HepG2 (cell line): Measurements from ENCODE around the gene BSG. TPM values are rescaled to one million over a fixed set of nuclear protein-coding genes. Genes with fewer than 3 reads are reported as not detected.

Experiments
- ATAC-seq: fragments of 200-7000 bp; cut with Tn5 transposase; 3 replicates; pipeline ENCODE4 v1.9.1; 2020; ENCODE audit warnings: mild to moderate bottlenecking, moderate library complexity
- BruUV-seq: library from RNA; stranded (reverse); fragments of 400-500 nt; replicated peaks from 2 replicates; lab custom pipeline; 2021; lab: Mats Ljungman, UMichigan
- CTCF ChIA-PET: fragments of 300-600 bp; formaldehyde crosslinking; extraction: SDS; loops from one replicate; lab custom pipeline; 2021; ENCODE audit warnings: low total read pairs, inconsistent platforms, low intra/inter-chr PET ratio; lab: Yijun Ruan, JAX
- POLR2A ChIA-PET: fragments of 350-600 bp; sonication (Branson Sonifier 250); formaldehyde crosslinking; loops from one replicate; lab custom pipeline; 2020; ENCODE audit warnings: antibody characterized with exemption, inconsistent platforms; lab: Yijun Ruan, JAX
- DNase-seq: peaks from one replicate; pipeline ENCODE4 v3.0.0-alpha.2; 2015; ENCODE audit warnings: low spot score
- FAIRE-seq: peaks from 3 replicates; lab custom pipeline; 2011; peaks lifted over from hg19 to GRCh38; lab: Jason Lieb, UNC
- H2AFZ ChIP-seq: one replicate; pipeline ENCODE4 v1.6.1; 2011; ENCODE audit warnings: low read length, inconsistent platforms
- H3K27ac ChIP-seq: fragments of 300-600 bp; 3 replicates; pipeline ENCODE4 v1.8.0; 2011; ENCODE audit warnings: mixed run types, mild to moderate bottlenecking, mixed read lengths, low read length, inconsistent platforms; ENCODE audit not compliant: insufficient read depth; ENCODE audit errors: extremely low read length
- H3K27me3 ChIP-seq, 2 experiments: fragments of 200-600 bp in 1 of 2; 2 replicates in 1 of 2; 3 replicates in 1 of 2; pipeline versions ENCODE4 v1.6.0 to v1.8.0; 2011; ENCODE audit warnings: low read length in 2 of 2, mild to moderate bottlenecking in 2 of 2, moderate library complexity in 2 of 2, inconsistent platforms in 1 of 2; ENCODE audit not compliant: insufficient read depth in 2 of 2, control insufficient read depth in 1 of 2
- H3K36me3 ChIP-seq, 2 experiments: fragments of 200-600 bp in 1 of 2; replicated peaks in 1 of 2; 2 replicates in 1 of 2; 3 replicates in 1 of 2; pipeline versions ENCODE4 v1.5.1 to v1.8.0; 2011; ENCODE audit warnings: low read length in 2 of 2, inconsistent platforms in 1 of 2; ENCODE audit not compliant: insufficient read depth in 2 of 2, control insufficient read depth in 1 of 2
- H3K4me1 ChIP-seq: 2 replicates; pipeline ENCODE4 v1.5.1; 2012; ENCODE audit warnings: low read length, inconsistent platforms; ENCODE audit not compliant: insufficient read depth
- H3K4me2 ChIP-seq: 2 replicates; pipeline ENCODE4 v1.6.0; 2011; ENCODE audit warnings: low read depth, low read length, inconsistent platforms
- H3K4me3 ChIP-seq, 3 experiments: fragments of 200-600 bp in 1 of 3; sonication (generic), shearing (Covaris generic) in 1 of 3; replicated peaks in 1 of 3; 2 replicates each; pipeline ENCODE4 v1.5.1; 2011 to 2016; ENCODE audit warnings: low read length in 3 of 3, inconsistent platforms in 2 of 3, low read depth in 2 of 3, mild to moderate bottlenecking in 2 of 3, control low read depth in 1 of 3, mixed read lengths in 1 of 3; ENCODE audit not compliant: insufficient read depth in 1 of 3
- H3K79me2 ChIP-seq: one replicate; pipeline ENCODE4 v1.6.1; 2011; ENCODE audit warnings: low read length, inconsistent platforms; ENCODE audit not compliant: insufficient read depth
- H3K9ac ChIP-seq: 2 replicates; pipeline ENCODE4 v1.6.0; 2011; ENCODE audit warnings: mild to moderate bottlenecking, low read depth, low read length, inconsistent platforms; ENCODE audit not compliant: insufficient read depth
- H3K9me3 ChIP-seq: 2 replicates; pipeline ENCODE4 v1.5.1; 2012; ENCODE audit warnings: mild to moderate bottlenecking, low read length
- H4K20me1 ChIP-seq: 2 replicates; pipeline ENCODE4 v1.6.0; 2011; ENCODE audit warnings: inconsistent platforms, mild to moderate bottlenecking, low read length, moderate library complexity; ENCODE audit not compliant: insufficient read depth
- FOSL1 ChIP-seq: sonication (generic); formaldehyde crosslinking; IDR thresholded peaks from 2 replicates; pipeline ENCODE4 v1.9.0; 2021; ENCODE audit warnings: missing genetic modification reagents, borderline replicate concordance
- MBNL3 ChIP-seq: fragments of 250-450 bp; sonication (Bioruptor Pico); conservative IDR thresholded peaks from 2 replicates; pipeline ENCODE4 v1.8.0; 2022; ENCODE audit warnings: mild to moderate bottlenecking, inconsistent platforms
- SNRNP70 ChIP-seq: fragments of 200-400 bp; formaldehyde crosslinking; IDR thresholded peaks from 2 replicates; pipeline ENCODE4 v1.6.1; 2017; ENCODE audit warnings: mild to moderate bottlenecking, low read depth, low read length, moderate library complexity
- ZNF232 ChIP-seq: sonication (generic); formaldehyde crosslinking; IDR thresholded peaks from 2 replicates; pipeline ENCODE4 v1.4.0; 2020; ENCODE audit warnings: missing genetic modification reagents, borderline replicate concordance
- ZNF282 ChIP-seq: fragments of 450-650 bp; IDR thresholded peaks from 2 replicates; pipeline ENCODE4 v1.6.1; 2018; ENCODE audit not compliant: partially characterized antibody
- ZNF605 ChIP-seq: sonication (generic); formaldehyde crosslinking; IDR thresholded peaks from 2 replicates; pipeline ENCODE4 v1.8.0; 2022; ENCODE audit warnings: mild to moderate bottlenecking, missing genetic modification reagents
- ZNF7 ChIP-seq: IDR thresholded peaks from 2 replicates; pipeline ENCODE4 v1.6.1; 2016; ENCODE audit warnings: missing biosample characterization, missing genetic modification reagents
- WGBS: methylation state at CpG from one replicate; pipeline ENCODE4 v1.1.6; 2017; ENCODE audit warnings: low lambda C conversion rate; 5-methylcytosine and 5-hydroxymethylcytosine counted together
- in situ Hi-C: cut with HindIII; loops from 2 replicates; pipeline ENCODE4 v1.10.0; 2017; ENCODE audit warnings: low pct_unique_long_range_greater_than_20kb; ENCODE audit not compliant: extremely low pct_ligation_motif_present
- intact Hi-C: fragments of 100-400 bp; cut with micrococcal nuclease; formaldehyde crosslinking; loops from one replicate; pipeline ENCODE4 v1.10.0; 2022; ENCODE audit not compliant: unreplicated experiment
- polyA plus RNA-seq, 8 experiments: library from polyadenylated mRNA; depleted of rRNA in 3 of 8; stranded (reverse) in 7 of 8; unstranded in 1 of 8; fragments of >200 nt; fragmentation: Illumina TruSeq in 4 of 8; extraction: Trizol in 4 of 8; gene quantifications; 2 replicates each; pipeline versions ENCODE4 v1.2.1 to v1.2.3, GENCODE V29; 2011 to 2016; ENCODE audit warnings: low read depth in 4 of 8, missing spikeins in 1 of 8, mixed read lengths in 1 of 8; ENCODE audit not compliant: insufficient read depth in 1 of 8
- total RNA-seq, 5 experiments: library from RNA; depleted of rRNA; stranded (reverse); fragments of >200 nt; fragmentation: Illumina TruSeq; extraction: Trizol; gene quantifications; 2 replicates each; pipeline ENCODE4 v1.2.3, GENCODE V29; 2016; ENCODE audit warnings: low read depth in 1 of 5

Gene BSG
- total and polyA plus RNA-seq, 2 of the 13 experiments (the other 11 are each of a cell fraction or from before 2014, with no cell fraction given): 309 to 754 TPM

GRCh38 chr19:601310-601709, 28.9 kb downstream of the BSG start:
- Histone ChIP-seq H3K27me3 (peaks cover 5 to 24% of the 10 kb centered on the region in 2 experiments; a peak in 4 of 5 replicates), H3K36me3 (no peaks in the 10 kb centered on the region), H3K4me3 (no peak overlapping the region), H2AFZ (no peak overlapping the region), H3K4me2 (no peak overlapping the region), H3K9ac (no peak overlapping the region), H4K20me1 (no peaks in the 10 kb centered on the region), H3K4me1 (no peaks in the 10 kb centered on the region), H3K27ac (no peak overlapping the region), H3K79me2 (no peaks in the 10 kb centered on the region), H3K9me3 (no peaks in the 10 kb centered on the region)
- WGBS: 77% methylated on average over 28 of the region's 28 CpGs
- no TSS peak for BruUV-seq
- in situ Hi-C loops: no loop called here
- TF ChIP-seq ZNF282 (no peak), ZNF7 (no peak), FOSL1 (no peak), ZNF232 (CRISPR knock-in tag) (no peak), SNRNP70 (no peak), MBNL3 (no peak)
- ChIA-PET CTCF (no interaction called here), POLR2A (no interaction called here)
- FAIRE-seq (no peak), ATAC-seq (no peak), DNase-seq (no peak)
- intact Hi-C loops: no loop called here

- ChIA-PET POLR2A (no interaction called here), CTCF (no interaction called here)
- Histone ChIP-seq H3K36me3 (no peaks in the 10 kb centered on the region), H3K9ac (no peak overlapping the region), H2AFZ (no peak overlapping the region), H4K20me1 (no peaks in the 10 kb centered on the region), H3K4me1 (no peaks in the 10 kb centered on the region)
- DNase-seq: no peak
- TF ChIP-seq ZNF605 (CRISPR knock-in tag): no peak
- TF ChIP-seq, all 625 proteins: peak for 0
- H3K4me2 ChIP-seq: no peak overlapping the region
- peaks cover 5 to 19% of the 10 kb centered on the region in 2 experiments; a peak in 4 of 5 replicates for H3K27me3 ChIP-seq
- peak; percentile 34; the same call in 2 of the 3 replicates for ATAC-seq
- 24% methylated on average over 18 of the region's 25 CpGs for WGBS
- in situ Hi-C loops (no loop called here), intact Hi-C loops (no loop called here)
- BruUV-seq: no TSS peak
- FAIRE-seq: no peak
- H3K27ac ChIP-seq: no peak overlapping the region
- H3K4me3 ChIP-seq: no peak overlapping the region
- no peaks in the 10 kb centered on the region for H3K79me2 ChIP-seq
- no peaks in the 10 kb centered on the region for H3K9me3 ChIP-seq
These were observed 29.4 kb downstream of the BSG start for GRCh38 chr19:601790-602189.
